Fibroblast of peridontal ligament (primary cell): Measurements from ENCODE around the gene LRP5.

ENCODE experiments used
- DNase-seq: peaks from one replicate; pipeline ENCODE4 v3.0.0-alpha.2; 2010; ENCODE audit errors: extremely low read depth

The LRP5 gene

DNA sequence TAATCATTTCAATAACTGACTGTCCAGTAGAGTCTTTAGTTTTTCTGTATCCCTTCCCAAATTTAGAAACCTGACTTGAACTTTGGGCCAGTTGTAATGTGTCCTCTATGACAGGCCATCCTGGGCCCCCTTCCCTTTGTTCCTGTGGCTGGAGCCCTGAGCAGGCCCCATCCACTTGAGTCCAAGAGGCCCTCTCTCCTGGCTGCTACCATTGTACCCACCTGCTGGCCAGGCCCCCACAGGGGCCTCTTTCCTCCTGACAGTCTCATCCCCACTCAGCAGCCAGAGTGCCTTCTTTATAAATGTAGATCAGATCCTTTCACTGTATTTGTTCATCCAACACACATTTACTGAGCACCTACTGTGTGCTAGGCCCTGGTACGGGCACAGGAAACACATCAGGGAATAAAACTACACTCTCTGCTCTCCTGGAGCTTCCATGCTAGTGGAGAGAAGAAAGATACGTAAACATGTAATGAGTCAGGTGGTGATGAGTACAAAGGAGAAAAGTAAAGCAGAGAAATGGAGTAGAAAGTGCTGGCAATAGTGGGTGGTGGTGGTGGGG is 2.7 kb upstream of the LRP5 start:
- no peak for DNase-seq

- no peak for DNase-seq
These were observed 953 bp upstream of the LRP5 start for GRCh38 chr11:68311160-68312116.

- DNase-seq = no peak
These were observed 586 bp downstream of the LRP5 start for GRCh38 chr11:68312780-68313573.

GRCh38 chr11:68313574-68314202 is 1.3 kb downstream of the LRP5 start:
- peak; percentile 79 for DNase-seq

GRCh38 chr11:68314203-68315170 is 2.1 kb downstream of the LRP5 start:
- DNase-seq = no peak

- no peak for DNase-seq
These were observed 3.0 kb downstream of the LRP5 start for GRCh38 chr11:68315171-68315920.

- DNase-seq = no peak
These were observed 4.9 kb downstream of the LRP5 start for GRCh38 chr11:68317147-68317785.

DNA sequence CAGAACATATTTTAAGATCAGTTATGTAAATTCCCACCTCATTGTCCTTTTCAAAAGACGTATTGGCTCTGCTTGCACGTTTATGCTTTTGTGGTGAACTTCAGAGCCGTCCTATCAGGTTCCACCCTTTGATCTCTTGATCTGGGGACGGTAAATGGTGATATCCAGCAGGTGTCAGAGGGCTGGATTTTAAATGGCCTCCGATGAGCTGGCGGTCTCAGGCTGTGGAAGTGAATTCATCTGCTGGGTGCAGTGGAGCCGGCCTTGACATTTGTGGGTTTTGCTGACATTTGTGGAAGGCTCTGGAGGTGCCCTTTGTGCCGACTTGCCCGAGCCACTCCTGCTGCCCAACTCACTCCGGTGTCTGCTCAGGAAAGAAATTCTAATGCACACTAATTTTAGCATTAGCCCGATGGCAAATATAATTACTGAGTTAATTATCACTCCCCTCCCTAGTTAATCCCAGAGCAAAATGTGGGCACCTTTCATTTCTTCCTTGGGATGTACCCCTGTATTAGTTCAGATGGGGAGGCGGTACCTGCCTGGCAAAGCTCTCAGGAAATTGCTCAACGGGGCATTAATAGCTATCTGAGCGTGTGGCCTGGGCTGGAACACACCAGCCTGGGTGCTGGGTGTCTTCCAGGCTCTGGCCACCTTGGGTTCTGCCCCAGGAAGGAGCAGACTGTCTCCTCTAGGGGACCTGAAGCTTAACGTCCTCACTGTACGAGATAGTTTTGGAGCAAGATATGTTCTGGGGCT is 9.1 kb downstream of the LRP5 start:
- DNase-seq = no peak

- no peak for DNase-seq
These were observed 9.7 kb downstream of the LRP5 start for GRCh38 chr11:68322052-68322430.

- DNase-seq = no peak
These were observed 11.8 kb downstream of the LRP5 start for GRCh38 chr11:68324241-68324640.

DNA sequence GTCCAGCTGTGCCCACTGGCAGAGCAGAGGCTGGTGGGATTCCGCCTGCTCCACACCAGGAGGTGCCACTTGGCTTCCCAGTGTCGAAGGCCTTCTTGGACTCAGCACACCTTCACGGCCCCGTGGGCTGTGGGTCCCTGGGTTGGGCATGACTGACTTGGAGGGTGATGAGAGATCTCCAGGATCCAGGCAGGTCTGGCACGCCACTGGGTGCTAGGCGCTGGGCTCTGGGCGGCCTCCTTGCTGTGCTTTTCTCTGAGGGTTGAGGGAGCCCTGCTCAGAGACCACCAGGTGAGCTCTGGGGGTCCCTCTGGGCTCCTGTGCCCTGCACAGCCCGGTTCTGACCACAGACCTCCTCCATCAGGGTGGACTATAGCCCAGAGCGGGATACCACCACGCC is 12.3 kb downstream of the LRP5 start:
- DNase-seq = no peak

- DNase-seq = no peak
These were observed 13.0 kb downstream of the LRP5 start for GRCh38 chr11:68325183-68325906.

DNA sequence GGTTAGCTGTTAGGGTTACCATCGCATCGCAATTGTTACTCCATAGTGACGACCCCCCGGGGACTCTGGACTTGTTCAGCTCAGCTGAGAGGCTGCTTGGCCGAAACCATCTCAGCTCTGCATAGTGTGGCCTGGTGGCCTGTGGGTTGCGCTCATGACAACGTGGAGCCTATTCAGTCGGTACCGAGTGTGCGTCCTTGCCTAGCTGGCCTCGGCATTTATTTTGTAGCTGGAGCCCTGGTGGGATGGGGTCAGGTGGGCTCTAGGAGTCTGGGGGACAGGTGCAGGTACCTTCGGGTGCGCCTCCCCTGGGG is 13.5 kb downstream of the LRP5 start:
- DNase-seq = no peak

- DNase-seq = no peak
These were observed 14.2 kb downstream of the LRP5 start for GRCh38 chr11:68326334-68327215.

DNA sequence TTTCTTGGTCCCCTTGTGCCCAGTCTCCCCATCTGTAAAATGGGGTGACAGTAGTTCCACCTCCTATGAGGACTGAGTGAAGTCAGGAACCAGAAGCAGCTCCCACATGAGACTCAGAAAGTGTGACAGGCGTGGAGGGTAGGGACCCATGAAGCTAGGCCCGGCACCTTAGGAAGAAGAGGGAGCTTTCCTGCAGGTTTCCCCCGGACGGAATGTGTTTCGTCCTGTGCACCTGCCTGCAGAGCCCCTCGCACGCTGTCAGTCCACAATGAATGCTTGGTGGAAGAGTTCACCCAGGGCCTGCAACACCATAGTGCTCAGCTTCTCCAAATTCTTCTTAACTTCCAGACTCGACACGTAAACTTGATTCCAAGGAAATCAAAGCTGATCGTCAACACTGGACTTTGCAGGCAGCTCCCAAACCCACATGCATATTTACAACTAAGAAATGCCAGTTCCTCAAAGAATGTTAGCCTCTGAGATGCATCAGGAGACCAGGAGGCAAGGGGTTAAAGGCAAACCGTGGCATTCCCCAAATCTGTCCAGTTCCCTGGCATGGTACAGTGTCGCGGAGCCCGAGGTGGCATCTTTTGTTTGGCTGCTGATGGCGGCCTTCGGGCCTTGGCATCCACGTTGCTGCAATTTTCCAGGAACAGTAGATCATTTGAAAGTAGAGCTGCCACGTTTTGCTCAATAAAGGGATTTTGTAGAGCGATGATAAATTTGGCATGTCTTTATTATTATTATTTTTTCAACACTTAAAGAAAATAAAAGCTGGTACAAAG is 15.4 kb downstream of the LRP5 start:
- no peak for DNase-seq

GRCh38 chr11:68328374-68329091 is 16.1 kb downstream of the LRP5 start:
- DNase-seq = no peak
